CD4-positive, alpha-beta T cell (primary cell): ENCODE data around the gene SNAP91. TPM values are rescaled to one million over a fixed set of nuclear protein-coding genes. Genes with fewer than 3 reads are reported as not detected.

Experiments used
- ATAC-seq: fragments of 200-7000 bp; cut with Tn5 transposase; one replicate; pipeline ENCODE4 v1.10.0; 2022; ENCODE audit warnings: mild to moderate bottlenecking; ENCODE audit not compliant: poor library complexity
- CTCF ChIA-PET: fragments of 350-600 bp; sonication (Branson Sonifier 250); formaldehyde crosslinking; loops from one replicate; lab custom pipeline; 2021; ENCODE audit warnings: antibody characterized with exemption, inconsistent platforms; lab: Charles Lee
- POLR2A ChIA-PET: fragments of 350-600 bp; sonication (Branson Sonifier 250); formaldehyde crosslinking; loops from one replicate; lab custom pipeline; 2021; ENCODE audit warnings: antibody characterized with exemption, inconsistent platforms; lab: Charles Lee
- DNase-seq, 14 experiments: peaks; one replicate each; pipeline ENCODE4 v3.0.0-alpha.2; 2013 to 2020; ENCODE audit warnings: mixed read lengths in 2 of 14
- H3K27ac ChIP-seq, 2 donors: one replicate each; pipeline versions ENCODE4 v1.5.1 to v1.7.0; 2013; ENCODE audit warnings: low read length in 2 of 2, low read depth in 1 of 2, mild to moderate bottlenecking in 1 of 2
- H3K27me3 ChIP-seq, 2 experiments: 1 replicate in 1 of 2; 2 replicates in 1 of 2; pipeline versions ENCODE4 v1.6.1 to v1.7.0; 2013; ENCODE audit warnings: low read length in 2 of 2, control low read depth in 1 of 2, mild to moderate bottlenecking in 1 of 2, moderate library complexity in 1 of 2; ENCODE audit not compliant: insufficient read depth in 2 of 2, control insufficient read depth in 1 of 2
- H3K36me3 ChIP-seq: one replicate; pipeline ENCODE4 v1.6.1; 2013; ENCODE audit warnings: low read length, control low read depth; ENCODE audit not compliant: insufficient read depth
- H3K4me1 ChIP-seq: one replicate; pipeline ENCODE4 v1.6.1; 2013; ENCODE audit warnings: low read length, control low read depth; ENCODE audit not compliant: insufficient read depth
- H3K4me3 ChIP-seq: one replicate; pipeline ENCODE4 v1.5.1; 2013; ENCODE audit warnings: mild to moderate bottlenecking, low read length, moderate library complexity
- H3K9me3 ChIP-seq, 2 experiments: 1 replicate in 1 of 2; 2 replicates in 1 of 2; pipeline versions ENCODE4 v1.6.1 to v1.7.0; 2013; ENCODE audit warnings: low read length in 2 of 2, mild to moderate bottlenecking in 2 of 2, control low read depth in 1 of 2, moderate library complexity in 1 of 2; ENCODE audit not compliant: control insufficient read depth in 1 of 2, insufficient read depth in 1 of 2
- H3K27ac Mint-ChIP-seq: one replicate; pipeline ENCODE4 v1.8.0; 2020; ENCODE audit warnings: mixed read lengths
- H3K27me3 Mint-ChIP-seq: one replicate; pipeline ENCODE4 v1.8.0; 2021; ENCODE audit warnings: mixed read lengths
- H3K36me3 Mint-ChIP-seq: one replicate; pipeline ENCODE4 v1.8.0; 2021; ENCODE audit warnings: low read depth, mixed read lengths
- H3K4me1 Mint-ChIP-seq: one replicate; pipeline ENCODE4 v1.8.0; 2021; ENCODE audit warnings: low read depth, mixed read lengths
- H3K4me3 Mint-ChIP-seq: one replicate; pipeline ENCODE4 v1.8.0; 2020; ENCODE audit warnings: mild to moderate bottlenecking, mixed read lengths
- H3K9me3 Mint-ChIP-seq: one replicate; pipeline ENCODE4 v1.8.0; 2020; ENCODE audit warnings: mixed read lengths
- CTCF ChIP-seq: fragments of 200-600 bp; IDR thresholded peaks from one replicate; pipeline ENCODE4 v1.8.0; 2022; ENCODE audit warnings: antibody characterized with exemption, mild to moderate bottlenecking
- intact Hi-C, 2 experiments: fragments of 100-400 bp; cut with DNase I in 1 of 2; cut with micrococcal nuclease in 1 of 2; formaldehyde crosslinking; loops; one replicate each; pipeline versions ENCODE4 v1.15.1 to v1.9.0; 2023 to 2025; cut with DNase I, micrococcal nuclease
- total RNA-seq, 174 experiments: library from RNA in 2 of 174; stranded (reverse) in 2 of 174; gene quantifications; one replicate each; pipeline ENCODE4 v1.2.3 and lab custom pipeline; 2021 to 2026

SNAP91 gene
- total RNA-seq, 2 experiments from 2014 or later = not detected

DNA sequence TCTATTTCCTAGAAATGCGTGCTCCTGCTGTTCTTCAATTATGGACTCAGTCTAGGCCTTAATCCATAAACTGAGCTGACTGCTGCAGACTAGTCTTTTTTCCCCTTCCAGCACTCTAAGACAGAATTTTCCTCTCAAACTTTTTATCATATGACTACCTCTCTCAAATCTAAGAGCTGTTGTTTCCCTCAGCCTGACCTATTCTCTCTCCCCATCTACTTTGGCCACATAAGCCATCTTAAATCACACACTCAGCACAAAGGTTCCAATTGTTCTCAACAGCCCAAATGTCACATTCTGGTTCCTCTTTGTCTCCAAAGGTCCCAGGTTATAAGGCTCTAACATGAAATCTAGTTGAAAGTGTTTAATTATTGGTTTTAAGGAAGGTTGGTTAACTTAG, 111.4 kb downstream of the SNAP91 start:
- no peak for ATAC-seq
- Histone ChIP-seq H3K9me3 (no peaks in the 10 kb centered on the region), H3K4me1 (no peaks in the 10 kb centered on the region), H3K27ac (no peak overlapping the region), H3K4me3 (no peak overlapping the region), H3K36me3 (no peaks in the 10 kb centered on the region), H3K27me3 (no peaks in the 10 kb centered on the region)
- ChIA-PET CTCF (no interaction called here), POLR2A (no interaction called here)
- Mint-ChIP-seq H3K27me3 (no peaks in the 10 kb centered on the region), H3K27ac (no peak overlapping the region), H3K36me3 (no peaks in the 10 kb centered on the region), H3K4me1 (no peaks in the 10 kb centered on the region), H3K4me3 (no peak overlapping the region), H3K9me3 (no peaks in the 10 kb centered on the region)
- DNase-seq = no peak
- no peak for TF ChIP-seq CTCF
- intact Hi-C loops = no loop called here

GRCh38 chr6:83597051-83597450, 111.8 kb downstream of the SNAP91 start:
- Mint-ChIP-seq H3K4me1 (no peaks in the 10 kb centered on the region), H3K27me3 (no peaks in the 10 kb centered on the region), H3K4me3 (no peak overlapping the region), H3K27ac (no peak overlapping the region), H3K36me3 (no peaks in the 10 kb centered on the region), H3K9me3 (no peaks in the 10 kb centered on the region)
- Histone ChIP-seq H3K36me3 (no peaks in the 10 kb centered on the region), H3K4me1 (no peaks in the 10 kb centered on the region), H3K4me3 (no peak overlapping the region), H3K9me3 (no peaks in the 10 kb centered on the region), H3K27me3 (no peaks in the 10 kb centered on the region), H3K27ac (no peak overlapping the region)
- intact Hi-C loops = no loop called here
- ChIA-PET POLR2A (no interaction called here), CTCF (no interaction called here)
- no peak for TF ChIP-seq CTCF
- no peak for DNase-seq
- ATAC-seq = no peak

GRCh38 chr6:83594941-83595340, 114.0 kb downstream of the SNAP91 start:
- ChIA-PET CTCF (no interaction called here), POLR2A (no interaction called here)
- TF ChIP-seq CTCF = no peak
- Mint-ChIP-seq H3K27ac (no peak overlapping the region), H3K4me3 (no peak overlapping the region), H3K9me3 (no peaks in the 10 kb centered on the region), H3K36me3 (no peaks in the 10 kb centered on the region), H3K27me3 (no peaks in the 10 kb centered on the region), H3K4me1 (no peaks in the 10 kb centered on the region)
- Histone ChIP-seq H3K36me3 (no peaks in the 10 kb centered on the region), H3K27me3 (no peaks in the 10 kb centered on the region), H3K27ac (no peak overlapping the region), H3K4me1 (no peaks in the 10 kb centered on the region), H3K9me3 (no peaks in the 10 kb centered on the region), H3K4me3 (no peak overlapping the region)
- ATAC-seq = no peak
- no peak for DNase-seq
- intact Hi-C loops = no loop called here
